ENCODE results near the gene PLIN5. TPM values are rescaled to one million over a fixed set of nuclear protein-coding genes. Genes with fewer than 3 reads are reported as not detected.
"Not testable (repeated sequence)": the region's sequence is repeated elsewhere in the genome, so short reads cannot be mapped to it uniquely, and the experiment has no call there.

Gene PLIN5
- total and polyA plus RNA-seq, 9 donors: 8.8 to 149 (median 85.0) TPM

- no peak overlapping the region for H3K4me3 ChIP-seq
- DNase-seq: peak in 1 of 5 donors; percentile 36
- WGBS, 3 donors: 32 to 49% (median 45%) methylated on average over 31 to 32 of the region's 32 CpGs
- no peak for TF ChIP-seq EP300 (IDR thresholded peaks at IDR 0.05)
- no peak for TF ChIP-seq CTCF (IDR thresholded peaks at IDR 0.05)
- TF ChIP-seq POLR2A (IDR thresholded peaks at IDR 0.05): no peak
- H3K27me3 ChIP-seq: no peaks in the 10 kb centered on the region
- no peak overlapping the region for H3K27ac ChIP-seq
- H3K4me1 ChIP-seq (ENCODE audit: insufficient read depth): peaks cover 2% of the 10 kb centered on the region
- no peaks in the 10 kb centered on the region for H3K9me3 ChIP-seq
- intact Hi-C loops (cut with DNase I): no loop called here
- no peaks in the 10 kb centered on the region for H3K36me3 ChIP-seq
Measured at GRCh38 chr19:4547303-4548237, 12.5 kb upstream of the PLIN5 start.

- no peaks in the 10 kb centered on the region for H3K36me3 ChIP-seq
- peaks cover 6% of the 10 kb centered on the region for H3K4me1 ChIP-seq (ENCODE audit: insufficient read depth)
- 90 to 93% (median 92%) methylated on average over 61 to 87 of the region's 87 CpGs for WGBS, 3 donors
- intact Hi-C loops (cut with DNase I): no loop called here
- H3K4me3 ChIP-seq: no peak overlapping the region
- no peaks in the 10 kb centered on the region for H3K9me3 ChIP-seq
- peak in 1 of 5 donors; percentile 27 for DNase-seq
- no peaks in the 10 kb centered on the region for H3K27me3 ChIP-seq
- TF ChIP-seq EP300 (IDR thresholded peaks at IDR 0.05) (no peak), CTCF (IDR thresholded peaks at IDR 0.05) (no peak)
- H3K27ac ChIP-seq: no peak overlapping the region
Measured at GRCh38 chr19:4543842-4544647, 9.0 kb upstream of the PLIN5 start.

- H3K4me3 ChIP-seq: no peak overlapping the region
- H3K36me3 ChIP-seq: no peaks in the 10 kb centered on the region
- intact Hi-C loops (cut with DNase I): no loop called here
- TF ChIP-seq CTCF (IDR thresholded peaks at IDR 0.05): no peak
- no peak for TF ChIP-seq EP300 (IDR thresholded peaks at IDR 0.05)
- no peak for TF ChIP-seq POLR2A (IDR thresholded peaks at IDR 0.05)
- H3K4me1 ChIP-seq (ENCODE audit: insufficient read depth): peaks cover 6% of the 10 kb centered on the region
- no peaks in the 10 kb centered on the region for H3K27me3 ChIP-seq
- DNase-seq: peak in 1 of 5 donors; percentile 30
- H3K27ac ChIP-seq: no peak overlapping the region
- no peaks in the 10 kb centered on the region for H3K9me3 ChIP-seq
- 70 to 82% (median 79%) methylated on average over 67 to 77 of the region's 77 CpGs for WGBS, 3 donors
Measured at GRCh38 chr19:4542896-4543841, 8.1 kb upstream of the PLIN5 start.

GRCh38 chr19:4541806-4542145 is 6.8 kb upstream of the PLIN5 start:
- H3K9me3 ChIP-seq; H3K4me3 ChIP-seq; intact Hi-C loops (cut with DNase I); H3K4me1 ChIP-seq (ENCODE audit: insufficient read depth); H3K36me3 ChIP-seq; DNase-seq; H3K27ac ChIP-seq; H3K27me3 ChIP-seq: not testable (repeated sequence)
- WGBS, 3 donors: 90 to 95% (median 94%) methylated on average over 12 of the region's 12 CpGs
